Stimulated activated CD4-positive, alpha-beta T cell treated with anti-CD3 and anti-CD28 coated beads, Interleukin-4, amount 100 ng/mL, for 48 hours (primary cell): ENCODE results near the gene SUMF1.
"Not testable (repeated sequence)": the region's sequence is repeated elsewhere in the genome, so short reads cannot be mapped to it uniquely, and the experiment has no call there.

Experiments used
- DNase-seq, 2 donors: peaks; one replicate each; pipeline ENCODE4 v3.0.0-alpha.2; 2020; ENCODE audit warnings: low read depth in 2 of 2

Gene SUMF1

GRCh38 chr3:4461468-4462090, 5.5 kb downstream of the SUMF1 start:
- DNase-seq: no peak

- no peak for DNase-seq
Measured at GRCh38 chr3:4460334-4460733, 6.7 kb downstream of the SUMF1 start.

- DNase-seq: no peak
Measured at GRCh38 chr3:4458961-4459360, 8.1 kb downstream of the SUMF1 start.

- not testable (repeated sequence) for DNase-seq
Measured at GRCh38 chr3:4456780-4457179, 10.3 kb downstream of the SUMF1 start.

GRCh38 chr3:4454142-4454541, 12.9 kb downstream of the SUMF1 start:
- no peak for DNase-seq

GRCh38 chr3:4449043-4449805, 17.8 kb downstream of the SUMF1 start:
- DNase-seq: no peak

- DNase-seq: no peak
Measured at GRCh38 chr3:4448187-4448586, 18.9 kb downstream of the SUMF1 start.

- no peak for DNase-seq
Measured at GRCh38 chr3:4447295-4447999, 19.6 kb downstream of the SUMF1 start.

GRCh38 chr3:4440951-4441350, 26.1 kb downstream of the SUMF1 start:
- no peak for DNase-seq

GRCh38 chr3:4438296-4438695, 28.8 kb downstream of the SUMF1 start:
- no peak for DNase-seq

- DNase-seq: no peak
Measured at GRCh38 chr3:4432259-4432658, 34.8 kb downstream of the SUMF1 start.

- DNase-seq: no peak
Measured at GRCh38 chr3:4429648-4430350, 37.3 kb downstream of the SUMF1 start.

GRCh38 chr3:4426782-4427344, 40.2 kb downstream of the SUMF1 start:
- no peak for DNase-seq

GRCh38 chr3:4426261-4426781, 40.7 kb downstream of the SUMF1 start:
- DNase-seq: no peak

- DNase-seq: peak in 1 of 2 donors; percentile 45
Measured at GRCh38 chr3:4425707-4426106, 41.4 kb downstream of the SUMF1 start.

GRCh38 chr3:4425055-4425454, 42.0 kb downstream of the SUMF1 start:
- no peak for DNase-seq

- no peak for DNase-seq
Measured at GRCh38 chr3:4421121-4421520, 45.9 kb downstream of the SUMF1 start.

- no peak for DNase-seq
Measured at GRCh38 chr3:4419920-4420319, 47.1 kb downstream of the SUMF1 start.

- DNase-seq: no peak
Measured at GRCh38 chr3:4419386-4419785, 47.7 kb downstream of the SUMF1 start.

- no peak for DNase-seq
Measured at GRCh38 chr3:4418156-4418555, 48.9 kb downstream of the SUMF1 start.

GRCh38 chr3:4417449-4417848, 49.6 kb downstream of the SUMF1 start:
- DNase-seq: no peak

- DNase-seq: no peak
Measured at GRCh38 chr3:4416961-4417360, 50.1 kb downstream of the SUMF1 start.
